Breast epithelium (tissue), 4 donors: ENCODE data around the gene CASZ1. TPM values are rescaled to one million over a fixed set of nuclear protein-coding genes. Genes with fewer than 3 reads are reported as not detected.

ENCODE experiments used
- DNase-seq, 2 donors: peaks; one replicate each; pipeline ENCODE4 v3.0.0-alpha.2; 2019; ENCODE audit warnings: low spot score in 2 of 2
- H3K27ac ChIP-seq, 2 donors: fragments of 200-600 bp; sonication (generic) in 1 of 2; one replicate each; pipeline ENCODE4 v1.5.1; 2016 to 2019; ENCODE audit warnings: mild to moderate bottlenecking in 1 of 2
- H3K27me3 ChIP-seq, 2 donors: fragments of 200-600 bp; sonication (generic) in 1 of 2; one replicate each; pipeline versions ENCODE4 v1.5.1 to v1.6.0; 2017 to 2019; ENCODE audit warnings: control low read depth in 1 of 2, mild to moderate bottlenecking in 1 of 2
- H3K36me3 ChIP-seq: fragments of 200-600 bp; one replicate; pipeline ENCODE4 v1.5.1; 2019
- H3K4me1 ChIP-seq, 2 donors: fragments of 200-600 bp; sonication (generic); one replicate each; pipeline ENCODE4 v1.5.1; 2016 to 2019; ENCODE audit warnings: control low read depth in 1 of 2
- H3K4me3 ChIP-seq, 3 donors: fragments of 200-600 bp; sonication (generic); 1 replicate in 2 of 3; 2 replicates in 1 of 3; pipeline ENCODE4 v1.5.1; 2016 to 2019; ENCODE audit warnings: mild to moderate bottlenecking in 3 of 3, moderate library complexity in 2 of 3
- H3K9me3 ChIP-seq, 2 donors: fragments of 200-600 bp; sonication (generic) in 1 of 2; one replicate each; pipeline ENCODE4 v1.5.1; 2016 to 2019; ENCODE audit warnings: control low read depth in 1 of 2
- POLR2A ChIP-seq: fragments of 450-650 bp; IDR thresholded peaks from one replicate; pipeline ENCODE4 v1.6.1; 2016; ENCODE audit warnings: antibody characterized with exemption, mild to moderate bottlenecking, moderate library complexity
- POLR2AphosphoS5 ChIP-seq, 3 donors: sonication (generic); formaldehyde crosslinking; IDR thresholded peaks; one replicate each; pipeline ENCODE4 v1.6.1; 2017; ENCODE audit warnings: antibody characterized with exemption in 3 of 3
- intact Hi-C: fragments of 100-400 bp; cut with DNase I; formaldehyde crosslinking; loops from one replicate; pipeline ENCODE4 v1.15.1; 2023; ENCODE audit warnings: low total_unique reads
- total RNA-seq, 3 donors: library from RNA; depleted of rRNA; stranded (reverse); fragments of >200 nt; gene quantifications; one replicate each; pipeline ENCODE4 v1.1.0, GENCODE V29; 2016
- TF ChIP-seq, protein P1 (sequence below), 3 donors: fragments of 450-650 bp; IDR thresholded peaks; one replicate each; pipeline ENCODE4 v1.5.1; 2016 to 2017; ENCODE audit warnings: antibody characterized with exemption in 3 of 3, mild to moderate bottlenecking in 3 of 3, moderate library complexity in 3 of 3

The CASZ1 gene
- total RNA-seq, 3 donors from 2014 or later, result 1.1 to 39.1 (median 32.4) TPM

DNA sequence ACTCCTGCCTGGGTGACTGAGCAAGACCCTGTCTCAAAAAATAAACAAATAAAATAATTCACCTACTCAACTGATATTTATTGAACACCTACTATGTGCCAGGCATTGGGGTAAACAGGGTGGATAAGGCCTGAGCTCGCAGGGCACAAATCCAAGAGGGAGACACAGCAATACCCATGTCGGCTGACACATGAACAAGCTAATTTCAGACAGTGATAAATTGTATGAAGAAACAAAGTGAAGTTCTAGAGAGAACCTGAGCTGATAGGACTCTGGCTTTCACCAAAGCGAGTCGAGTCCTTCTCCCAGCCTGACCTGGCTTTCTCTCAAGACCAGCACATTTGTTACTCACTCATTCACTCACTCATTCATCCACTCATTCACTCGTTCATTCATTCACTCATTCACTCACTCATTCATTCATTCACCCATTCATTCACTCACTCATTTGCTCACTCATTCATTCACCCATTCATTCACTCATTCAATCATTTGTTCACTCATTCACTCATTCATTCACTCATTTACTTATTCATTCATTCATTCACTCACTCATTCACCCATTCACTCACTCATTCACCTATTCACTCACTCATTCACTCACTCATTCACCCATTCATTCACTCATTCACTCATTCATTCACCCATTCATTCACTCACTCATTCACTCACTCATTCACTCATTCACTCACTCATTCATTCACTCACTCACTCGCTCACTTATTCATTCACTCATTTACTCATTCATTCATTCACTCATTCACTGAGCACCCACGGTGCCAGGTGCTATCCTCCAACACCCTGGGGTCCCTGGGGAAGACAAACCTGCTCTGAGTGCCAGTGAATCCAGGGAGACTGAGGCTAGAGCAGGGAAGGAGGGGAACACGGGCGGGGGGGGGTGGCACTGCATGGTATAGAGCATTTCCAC is 37.4 kb upstream of the CASZ1 start:
- H3K9me3 ChIP-seq, result no peaks in the 10 kb centered on the region
- H3K4me3 ChIP-seq, result no peak overlapping the region
- DNase-seq, result no peak
- H3K4me1 ChIP-seq, result no peaks in the 10 kb centered on the region
- peaks cover 0 to 10% of the 10 kb centered on the region in 2 donors for H3K27me3 ChIP-seq
- H3K27ac ChIP-seq, result no peak overlapping the region
- no peaks in the 10 kb centered on the region for H3K36me3 ChIP-seq
- intact Hi-C loops, result no loop called here
- no peak for TF ChIP-seq POLR2AphosphoS5 (IDR thresholded peaks at IDR 0.05)
- TF ChIP-seq, protein P1, sequence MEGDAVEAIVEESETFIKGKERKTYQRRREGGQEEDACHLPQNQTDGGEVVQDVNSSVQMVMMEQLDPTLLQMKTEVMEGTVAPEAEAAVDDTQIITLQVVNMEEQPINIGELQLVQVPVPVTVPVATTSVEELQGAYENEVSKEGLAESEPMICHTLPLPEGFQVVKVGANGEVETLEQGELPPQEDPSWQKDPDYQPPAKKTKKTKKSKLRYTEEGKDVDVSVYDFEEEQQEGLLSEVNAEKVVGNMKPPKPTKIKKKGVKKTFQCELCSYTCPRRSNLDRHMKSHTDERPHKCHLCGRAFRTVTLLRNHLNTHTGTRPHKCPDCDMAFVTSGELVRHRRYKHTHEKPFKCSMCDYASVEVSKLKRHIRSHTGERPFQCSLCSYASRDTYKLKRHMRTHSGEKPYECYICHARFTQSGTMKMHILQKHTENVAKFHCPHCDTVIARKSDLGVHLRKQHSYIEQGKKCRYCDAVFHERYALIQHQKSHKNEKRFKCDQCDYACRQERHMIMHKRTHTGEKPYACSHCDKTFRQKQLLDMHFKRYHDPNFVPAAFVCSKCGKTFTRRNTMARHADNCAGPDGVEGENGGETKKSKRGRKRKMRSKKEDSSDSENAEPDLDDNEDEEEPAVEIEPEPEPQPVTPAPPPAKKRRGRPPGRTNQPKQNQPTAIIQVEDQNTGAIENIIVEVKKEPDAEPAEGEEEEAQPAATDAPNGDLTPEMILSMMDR (IDR thresholded peaks at IDR 0.05), result no peak
- no peak for TF ChIP-seq POLR2A

DNA sequence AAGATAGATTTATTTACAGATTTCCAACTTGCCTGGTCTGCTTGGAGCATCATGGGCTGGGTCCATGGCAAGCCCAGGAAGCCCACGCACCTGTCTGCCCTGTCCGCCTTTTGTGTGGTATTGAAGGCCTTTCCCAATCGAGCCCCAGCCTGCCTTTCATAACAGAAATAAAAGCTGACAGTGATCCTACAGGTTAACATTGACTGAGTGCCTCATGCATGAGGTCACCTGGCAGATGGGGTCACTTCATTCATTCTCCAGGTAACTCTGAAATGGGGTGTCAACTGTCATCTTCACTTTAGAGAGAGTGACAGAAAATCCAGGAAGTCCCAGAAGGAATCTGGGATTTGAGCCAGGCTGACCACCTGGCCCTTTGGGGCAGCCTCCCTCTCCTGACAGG is 36.3 kb upstream of the CASZ1 start:
- no peak for DNase-seq
- TF ChIP-seq, protein P1 (IDR thresholded peaks at IDR 0.05), result no peak
- no peak for TF ChIP-seq POLR2A
- TF ChIP-seq POLR2AphosphoS5 (IDR thresholded peaks at IDR 0.05), result no peak
- Histone ChIP-seq H3K4me1 (no peaks in the 10 kb centered on the region), H3K4me3 (no peak overlapping the region), H3K9me3 (no peaks in the 10 kb centered on the region), H3K27ac (no peak overlapping the region), H3K27me3 (peaks cover 0 to 10% of the 10 kb centered on the region in 2 donors), H3K36me3 (no peaks in the 10 kb centered on the region)
- intact Hi-C loops, result no loop called here

DNA sequence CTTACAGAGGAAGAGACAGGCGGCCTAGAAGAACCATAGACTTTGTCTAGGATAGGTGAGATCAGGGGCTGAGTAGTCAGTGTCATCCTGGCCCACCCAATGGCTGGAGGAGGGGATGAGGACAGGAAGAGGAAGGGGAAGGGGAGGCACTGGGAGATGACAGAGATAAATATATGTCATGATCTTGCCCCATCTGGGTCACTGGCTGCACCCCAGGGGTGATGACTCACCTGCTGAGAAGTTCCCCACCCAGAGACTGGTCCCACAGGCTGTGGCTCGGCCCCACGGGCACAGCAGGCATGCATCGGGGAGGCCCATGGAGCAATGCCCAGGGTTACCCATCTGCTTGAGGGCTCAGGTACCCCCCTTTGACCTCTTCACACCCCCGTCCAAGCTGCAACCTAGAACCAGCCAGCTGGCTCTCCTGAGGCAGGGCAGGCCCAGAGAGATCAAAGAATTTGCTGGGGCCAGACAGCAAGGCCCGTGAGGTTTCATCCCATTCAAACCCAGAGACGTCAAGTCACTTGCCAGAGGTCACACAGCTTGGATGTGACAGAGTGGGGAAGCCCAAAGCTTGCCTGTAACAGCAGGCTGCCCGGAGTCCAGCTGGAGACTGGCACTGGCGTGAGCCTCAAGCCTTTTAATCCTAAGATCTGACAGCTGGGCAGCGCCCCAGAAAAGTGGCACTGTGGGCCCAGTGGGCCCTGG is 34.7 kb upstream of the CASZ1 start:
- intact Hi-C loops, result no loop called here
- Histone ChIP-seq H3K4me3 (no peak overlapping the region), H3K36me3 (no peaks in the 10 kb centered on the region), H3K27me3 (peaks cover 0 to 9% of the 10 kb centered on the region in 2 donors), H3K9me3 (no peaks in the 10 kb centered on the region), H3K4me1 (no peaks in the 10 kb centered on the region), H3K27ac (no peak overlapping the region)
- no peak for TF ChIP-seq POLR2AphosphoS5 (IDR thresholded peaks at IDR 0.05)
- TF ChIP-seq, protein P1 (IDR thresholded peaks at IDR 0.05), result no peak
- TF ChIP-seq POLR2A, result no peak
- no peak for DNase-seq

DNA sequence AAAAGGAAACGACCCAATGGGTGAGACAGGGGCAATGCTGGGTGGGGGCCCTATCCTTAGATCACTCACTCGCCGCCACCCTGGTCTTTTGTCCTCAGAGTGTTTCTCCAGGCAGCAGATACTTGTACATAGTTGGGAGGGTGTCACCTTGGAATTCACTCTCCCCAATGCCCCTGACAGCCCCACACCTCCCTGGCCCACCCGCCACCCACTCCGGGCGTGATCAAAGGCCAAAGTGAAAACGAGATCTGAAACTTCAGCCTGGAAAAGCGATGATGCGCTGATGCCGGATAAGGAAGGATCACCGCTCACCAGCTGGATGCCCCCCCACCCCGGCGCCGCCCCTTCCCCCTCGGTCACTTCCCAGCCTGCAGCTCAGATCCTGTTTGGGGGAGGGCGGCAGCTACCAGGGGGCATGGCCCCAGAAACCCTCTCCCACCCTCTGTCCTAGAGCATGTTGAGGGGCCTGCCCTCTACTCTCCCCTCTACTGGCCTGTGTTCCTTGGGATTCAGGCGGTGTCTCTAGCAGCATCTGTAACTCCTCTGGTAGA is 33.6 kb upstream of the CASZ1 start:
- Histone ChIP-seq H3K9me3 (no peaks in the 10 kb centered on the region), H3K27ac (no peak overlapping the region), H3K4me1 (no peaks in the 10 kb centered on the region), H3K27me3 (peaks cover 0 to 3% of the 10 kb centered on the region in 2 donors), H3K4me3 (no peak overlapping the region), H3K36me3 (no peaks in the 10 kb centered on the region)
- DNase-seq, result no peak
- TF ChIP-seq POLR2AphosphoS5 (IDR thresholded peaks at IDR 0.05) (no peak), POLR2A (no peak)
- TF ChIP-seq, protein P1 (IDR thresholded peaks at IDR 0.05), result no peak
- intact Hi-C loops, result no loop called here
